Measurements from ENCODE around the gene CGREF1.

GRCh38 chr2:27054721-27055120 lies 64.2 kb downstream of the CGREF1 start:
- TF ChIP-seq EP300 (IDR thresholded peaks at IDR 0.05) (no peak), CTCF (IDR thresholded peaks at IDR 0.05) (no peak), POLR2A (IDR thresholded peaks at IDR 0.05) (no peak)
